ENCODE results near the gene FBXL4. TPM values are rescaled to one million over a fixed set of nuclear protein-coding genes. Genes with fewer than 3 reads are reported as not detected.
A peak's percentile ranks its signal among the peaks of the same experiment; 100 is the strongest.

Gene FBXL4
- total RNA-seq, 1 donor from 2014 or later = 13.1 TPM

GRCh38 chr6:98871821-98872220 is 75.9 kb downstream of the FBXL4 start:
- DNase-seq (ENCODE audit: low read depth) = no peak
- TF ChIP-seq CTCF (conservative IDR thresholded peaks at IDR 0.05; ENCODE audit: low read depth, low read length) = no peak
- H3K4me3 ChIP-seq (ENCODE audit: low read depth, low read length) = no peak overlapping the region

- peak; percentile 6 for DNase-seq (ENCODE audit: low read depth)
- no peak for TF ChIP-seq CTCF (conservative IDR thresholded peaks at IDR 0.05; ENCODE audit: low read depth, low read length)
- H3K4me3 ChIP-seq (ENCODE audit: low read depth, low read length) = no peak overlapping the region
Measured at GRCh38 chr6:98871057-98871456, 76.7 kb downstream of the FBXL4 start.

GRCh38 chr6:98864497-98864896 is 83.2 kb downstream of the FBXL4 start:
- TF ChIP-seq CTCF (conservative IDR thresholded peaks at IDR 0.05; ENCODE audit: low read depth, low read length) = no peak
- no peak for DNase-seq (ENCODE audit: low read depth)
- H3K4me3 ChIP-seq (ENCODE audit: low read depth, low read length) = no peak overlapping the region

GRCh38 chr6:98848539-98849242 is 99.1 kb downstream of the FBXL4 start:
- no peak for DNase-seq (ENCODE audit: low read depth)
- TF ChIP-seq CTCF (conservative IDR thresholded peaks at IDR 0.05; ENCODE audit: low read depth, low read length) = no peak
- no peak overlapping the region for H3K4me3 ChIP-seq (ENCODE audit: low read depth, low read length)

- TF ChIP-seq CTCF (conservative IDR thresholded peaks at IDR 0.05; ENCODE audit: low read depth, low read length) = no peak
- peak overlapping the region; percentile 20 for H3K4me3 ChIP-seq (ENCODE audit: low read depth, low read length)
- no peak for DNase-seq (ENCODE audit: low read depth)
Measured at GRCh38 chr6:98847779-98848538, 99.8 kb downstream of the FBXL4 start.

- TF ChIP-seq CTCF (conservative IDR thresholded peaks at IDR 0.05; ENCODE audit: low read depth, low read length) = no peak
- H3K4me3 ChIP-seq (ENCODE audit: low read depth, low read length) = no peak overlapping the region
Measured at GRCh38 chr6:98847416-98847778, 100.3 kb downstream of the FBXL4 start.

GRCh38 chr6:98846021-98846380 is 101.7 kb downstream of the FBXL4 start:
- no peak overlapping the region for H3K4me3 ChIP-seq (ENCODE audit: low read depth, low read length)
- no peak for DNase-seq (ENCODE audit: low read depth)

More at GRCh38 chr6:98847416-98847778, 100.3 kb downstream of the FBXL4 start:
- DNase-seq (ENCODE audit: low read depth) = no peak

More at GRCh38 chr6:98846021-98846380, 101.7 kb downstream of the FBXL4 start:
- no peak for TF ChIP-seq CTCF (conservative IDR thresholded peaks at IDR 0.05; ENCODE audit: low read depth, low read length)

Measured in epithelial cell of proximal tubule (primary cell).